HCT116 (cell line): ENCODE results near the gene FBN1.

Source experiments
- ATF3 ChIP-seq: IDR thresholded peaks from 2 replicates; pipeline ENCODE4 v1.6.1; 2012
- EZH2 ChIP-seq: fragments of 200-600 bp; sonication (generic); IDR thresholded peaks from 2 replicates; pipeline ENCODE4 v1.6.1; 2017; ENCODE audit warnings: antibody characterized with exemption, mixed run types
- TF ChIP-seq, protein P1 (sequence below), 3 experiments: fragments of 200-600 bp in 1 of 3; sonication (generic) in 1 of 3; IDR thresholded peaks in 2 of 3; conservative IDR thresholded peaks in 1 of 3; 2 replicates each; pipeline ENCODE4 v1.5.1; 2012 to 2017; ENCODE audit warnings: low read depth in 2 of 3, low read length in 2 of 3, antibody characterized with exemption in 1 of 3, borderline replicate concordance in 1 of 3, control low read depth in 1 of 3, mild to moderate bottlenecking in 1 of 3, mixed read lengths in 1 of 3, mixed run types in 1 of 3, moderate library complexity in 1 of 3; ENCODE audit not compliant: insufficient read depth in 1 of 3
- TF ChIP-seq, protein P2 (sequence below): IDR thresholded peaks from 2 replicates; pipeline ENCODE4 v1.6.1; 2012
- TF ChIP-seq, protein P3 (sequence below): IDR thresholded peaks from 2 replicates; pipeline ENCODE4 v1.6.1; 2012; ENCODE audit warnings: low read depth

- TF ChIP-seq EZH2 = no peak
- TF ChIP-seq, protein P1, sequence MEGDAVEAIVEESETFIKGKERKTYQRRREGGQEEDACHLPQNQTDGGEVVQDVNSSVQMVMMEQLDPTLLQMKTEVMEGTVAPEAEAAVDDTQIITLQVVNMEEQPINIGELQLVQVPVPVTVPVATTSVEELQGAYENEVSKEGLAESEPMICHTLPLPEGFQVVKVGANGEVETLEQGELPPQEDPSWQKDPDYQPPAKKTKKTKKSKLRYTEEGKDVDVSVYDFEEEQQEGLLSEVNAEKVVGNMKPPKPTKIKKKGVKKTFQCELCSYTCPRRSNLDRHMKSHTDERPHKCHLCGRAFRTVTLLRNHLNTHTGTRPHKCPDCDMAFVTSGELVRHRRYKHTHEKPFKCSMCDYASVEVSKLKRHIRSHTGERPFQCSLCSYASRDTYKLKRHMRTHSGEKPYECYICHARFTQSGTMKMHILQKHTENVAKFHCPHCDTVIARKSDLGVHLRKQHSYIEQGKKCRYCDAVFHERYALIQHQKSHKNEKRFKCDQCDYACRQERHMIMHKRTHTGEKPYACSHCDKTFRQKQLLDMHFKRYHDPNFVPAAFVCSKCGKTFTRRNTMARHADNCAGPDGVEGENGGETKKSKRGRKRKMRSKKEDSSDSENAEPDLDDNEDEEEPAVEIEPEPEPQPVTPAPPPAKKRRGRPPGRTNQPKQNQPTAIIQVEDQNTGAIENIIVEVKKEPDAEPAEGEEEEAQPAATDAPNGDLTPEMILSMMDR (IDR thresholded peaks at IDR 0.05 in 2 of 3, conservative IDR thresholded peaks at IDR 0.05 in 1 of 3; ENCODE audit: borderline replicate concordance in 1 of 3, insufficient read depth in 1 of 3, low read depth in 2 of 3, low read length in 2 of 3) = no peak
- no peak for TF ChIP-seq ATF3
- TF ChIP-seq, protein P2, sequence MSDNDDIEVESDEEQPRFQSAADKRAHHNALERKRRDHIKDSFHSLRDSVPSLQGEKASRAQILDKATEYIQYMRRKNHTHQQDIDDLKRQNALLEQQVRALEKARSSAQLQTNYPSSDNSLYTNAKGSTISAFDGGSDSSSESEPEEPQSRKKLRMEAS = no peak
- TF ChIP-seq, protein P3, sequence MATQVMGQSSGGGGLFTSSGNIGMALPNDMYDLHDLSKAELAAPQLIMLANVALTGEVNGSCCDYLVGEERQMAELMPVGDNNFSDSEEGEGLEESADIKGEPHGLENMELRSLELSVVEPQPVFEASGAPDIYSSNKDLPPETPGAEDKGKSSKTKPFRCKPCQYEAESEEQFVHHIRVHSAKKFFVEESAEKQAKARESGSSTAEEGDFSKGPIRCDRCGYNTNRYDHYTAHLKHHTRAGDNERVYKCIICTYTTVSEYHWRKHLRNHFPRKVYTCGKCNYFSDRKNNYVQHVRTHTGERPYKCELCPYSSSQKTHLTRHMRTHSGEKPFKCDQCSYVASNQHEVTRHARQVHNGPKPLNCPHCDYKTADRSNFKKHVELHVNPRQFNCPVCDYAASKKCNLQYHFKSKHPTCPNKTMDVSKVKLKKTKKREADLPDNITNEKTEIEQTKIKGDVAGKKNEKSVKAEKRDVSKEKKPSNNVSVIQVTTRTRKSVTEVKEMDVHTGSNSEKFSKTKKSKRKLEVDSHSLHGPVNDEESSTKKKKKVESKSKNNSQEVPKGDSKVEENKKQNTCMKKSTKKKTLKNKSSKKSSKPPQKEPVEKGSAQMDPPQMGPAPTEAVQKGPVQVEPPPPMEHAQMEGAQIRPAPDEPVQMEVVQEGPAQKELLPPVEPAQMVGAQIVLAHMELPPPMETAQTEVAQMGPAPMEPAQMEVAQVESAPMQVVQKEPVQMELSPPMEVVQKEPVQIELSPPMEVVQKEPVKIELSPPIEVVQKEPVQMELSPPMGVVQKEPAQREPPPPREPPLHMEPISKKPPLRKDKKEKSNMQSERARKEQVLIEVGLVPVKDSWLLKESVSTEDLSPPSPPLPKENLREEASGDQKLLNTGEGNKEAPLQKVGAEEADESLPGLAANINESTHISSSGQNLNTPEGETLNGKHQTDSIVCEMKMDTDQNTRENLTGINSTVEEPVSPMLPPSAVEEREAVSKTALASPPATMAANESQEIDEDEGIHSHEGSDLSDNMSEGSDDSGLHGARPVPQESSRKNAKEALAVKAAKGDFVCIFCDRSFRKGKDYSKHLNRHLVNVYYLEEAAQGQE = no peak
Measured at GRCh38 chr15:48391950-48392349, 253.6 kb downstream of the FBN1 start.
